GM23338 (cell line): ENCODE measurements around the gene EFTUD2. TPM values are rescaled to one million over a fixed set of nuclear protein-coding genes. Genes with fewer than 3 reads are reported as not detected.
A peak's percentile ranks its signal among the peaks of the same experiment; 100 is the strongest.

Source experiments
- ATAC-seq: fragments of 200-7000 bp; cut with Tn5 transposase; 3 replicates; pipeline ENCODE4 v1.9.1; 2020
- DNase-seq: peaks from one replicate; pipeline ENCODE4 v3.0.0-alpha.2; 2015; ENCODE audit warnings: low spot score
- H2AFZ ChIP-seq: fragments of 200-600 bp; sonication (generic); 2 replicates; pipeline ENCODE4 v1.8.0; 2016; ENCODE audit warnings: antibody characterized with exemption, mild to moderate bottlenecking, moderate library complexity
- H3F3A ChIP-seq: fragments of 200-600 bp; sonication (generic); replicated peaks from 2 replicates; pipeline ENCODE4 v1.8.0; 2017; ENCODE audit warnings: antibody characterized with exemption, mixed run types, low read depth
- H3K27ac ChIP-seq: fragments of 200-600 bp; sonication (generic); 2 replicates; pipeline ENCODE4 v1.6.1; 2016; ENCODE audit warnings: low read depth
- H3K27me3 ChIP-seq: fragments of 200-600 bp; sonication (generic); 2 replicates; pipeline ENCODE4 v1.8.0; 2016; ENCODE audit warnings: mild to moderate bottlenecking, mixed run types, moderate library complexity; ENCODE audit not compliant: insufficient read depth
- H3K36me3 ChIP-seq: fragments of 200-600 bp; sonication (generic); 2 replicates; pipeline ENCODE4 v1.8.0; 2016; ENCODE audit warnings: mild to moderate bottlenecking; ENCODE audit not compliant: insufficient read depth
- H3K4me1 ChIP-seq: fragments of 200-600 bp; sonication (generic); 2 replicates; pipeline ENCODE4 v1.8.0; 2016; ENCODE audit warnings: mild to moderate bottlenecking, moderate library complexity; ENCODE audit not compliant: insufficient read depth
- H3K4me2 ChIP-seq: fragments of 200-600 bp; sonication (generic); 2 replicates; pipeline ENCODE4 v1.7.1; 2017; ENCODE audit warnings: mixed run types
- H3K4me3 ChIP-seq: fragments of 200-600 bp; sonication (generic); 2 replicates; pipeline ENCODE4 v1.6.1; 2016; ENCODE audit warnings: mixed run types
- H3K79me2 ChIP-seq: fragments of 200-600 bp; sonication (generic); replicated peaks from 2 replicates; pipeline ENCODE4 v1.8.0; 2017; ENCODE audit warnings: mild to moderate bottlenecking; ENCODE audit not compliant: insufficient read depth
- H3K9me2 ChIP-seq: fragments of 200-600 bp; sonication (generic); 2 replicates; pipeline ENCODE4 v1.8.0; 2017; ENCODE audit not compliant: insufficient read depth
- H4K20me1 ChIP-seq: fragments of 200-600 bp; sonication (generic); replicated peaks from 2 replicates; pipeline ENCODE4 v1.8.0; 2017; ENCODE audit warnings: mild to moderate bottlenecking; ENCODE audit not compliant: insufficient read depth
- H3K27ac Mint-ChIP-seq: 2 replicates; pipeline ENCODE4 v1.8.0; 2020; ENCODE audit warnings: inconsistent platforms, mild to moderate bottlenecking, moderate library complexity, mixed read lengths
- H3K27me3 Mint-ChIP-seq: 3 replicates; pipeline ENCODE4 v1.8.0; 2022; ENCODE audit warnings: low read depth, mild to moderate bottlenecking, moderate library complexity, mixed read lengths, inconsistent platforms; ENCODE audit not compliant: insufficient read depth, poor library complexity
- H3K36me3 Mint-ChIP-seq: 3 replicates; pipeline ENCODE4 v1.8.0; 2021; ENCODE audit warnings: low read depth, mild to moderate bottlenecking, inconsistent platforms, moderate library complexity, mixed read lengths
- H3K4me1 Mint-ChIP-seq: 3 replicates; pipeline ENCODE4 v1.8.0; 2020; ENCODE audit warnings: mild to moderate bottlenecking, inconsistent platforms, mixed read lengths
- H3K4me3 Mint-ChIP-seq: 3 replicates; pipeline ENCODE4 v1.8.0; 2021; ENCODE audit warnings: moderate library complexity, mild to moderate bottlenecking, inconsistent platforms, mixed read lengths
- H3K9me3 Mint-ChIP-seq: 3 replicates; pipeline ENCODE4 v1.8.0; 2020; ENCODE audit warnings: moderate library complexity, mild to moderate bottlenecking, inconsistent platforms, mixed read lengths
- CREB1 ChIP-seq: fragments of 250-450 bp; sonication (Bioruptor Pico); IDR thresholded peaks from 2 replicates; pipeline ENCODE4 v1.5.0; 2020; ENCODE audit warnings: low read depth, mild to moderate bottlenecking, moderate library complexity
- EZH2 ChIP-seq: fragments of 200-600 bp; sonication (generic); IDR thresholded peaks from one replicate; pipeline ENCODE4 v1.8.0; 2017; ENCODE audit warnings: antibody characterized with exemption, mild to moderate bottlenecking, low read depth; ENCODE audit not compliant: unreplicated experiment
- EZH2phosphoT487 ChIP-seq: fragments of 200-600 bp; sonication (generic); IDR thresholded peaks from one replicate; pipeline ENCODE4 v1.8.1; 2018; ENCODE audit warnings: antibody characterized with exemption; ENCODE audit not compliant: unreplicated experiment
- JUNB ChIP-seq: IDR thresholded peaks from one replicate; pipeline ENCODE4 v1.6.1; 2016; ENCODE audit warnings: antibody characterized with exemption; ENCODE audit not compliant: unreplicated experiment
- NANOG ChIP-seq: IDR thresholded peaks from 2 replicates; pipeline ENCODE4 v1.6.1; 2016; ENCODE audit warnings: antibody characterized with exemption, borderline replicate concordance
- POLR2AphosphoS5 ChIP-seq: IDR thresholded peaks from 2 replicates; pipeline ENCODE4 v1.6.1; 2016; ENCODE audit warnings: antibody characterized with exemption, low read depth
- STAT1 ChIP-seq: IDR thresholded peaks from one replicate; pipeline ENCODE4 v1.6.1; 2016; ENCODE audit warnings: antibody characterized with exemption; ENCODE audit not compliant: unreplicated experiment
- ZNF114 ChIP-seq: fragments of 250-450 bp; sonication (Bioruptor Pico); IDR thresholded peaks from 2 replicates; pipeline ENCODE4 v1.5.0; 2020; ENCODE audit warnings: mild to moderate bottlenecking, moderate library complexity
- ZNF331 ChIP-seq: fragments of 250-450 bp; sonication (Bioruptor Pico); IDR thresholded peaks from 2 replicates; pipeline ENCODE4 v1.5.0; 2020; ENCODE audit warnings: low read depth, mild to moderate bottlenecking, moderate library complexity
- polyA plus RNA-seq: library from polyadenylated mRNA; unstranded; fragments of >200 nt; fragmentation: Nextera tagmentation; extraction: Ambion mirVana; gene quantifications from 2 replicates; pipeline ENCODE4 v1.2.1, GENCODE V29; 2016
- total RNA-seq: library from RNA; depleted of rRNA; stranded (reverse); fragments of >200 nt; shearing (Covaris generic); gene quantifications from 2 replicates; pipeline ENCODE4 v1.2.3, GENCODE V29; 2014
- TF ChIP-seq, protein P1 (sequence below): IDR thresholded peaks from 2 replicates; pipeline ENCODE4 v1.6.1; 2016; ENCODE audit warnings: antibody characterized with exemption
- TF ChIP-seq, protein P2 (sequence below), 2 experiments: fragments of 200-600 bp in 1 of 2; sonication (generic) in 1 of 2; conservative IDR thresholded peaks; 2 replicates each; pipeline versions ENCODE4 v1.5.1 to v1.6.1; 2016 to 2017; ENCODE audit warnings: antibody characterized with exemption in 2 of 2, low read depth in 2 of 2, mild to moderate bottlenecking in 2 of 2, moderate library complexity in 1 of 2

EFTUD2 gene
- total and polyA plus RNA-seq, 2 experiments from 2014 or later: 61.6 to 196 TPM

DNA sequence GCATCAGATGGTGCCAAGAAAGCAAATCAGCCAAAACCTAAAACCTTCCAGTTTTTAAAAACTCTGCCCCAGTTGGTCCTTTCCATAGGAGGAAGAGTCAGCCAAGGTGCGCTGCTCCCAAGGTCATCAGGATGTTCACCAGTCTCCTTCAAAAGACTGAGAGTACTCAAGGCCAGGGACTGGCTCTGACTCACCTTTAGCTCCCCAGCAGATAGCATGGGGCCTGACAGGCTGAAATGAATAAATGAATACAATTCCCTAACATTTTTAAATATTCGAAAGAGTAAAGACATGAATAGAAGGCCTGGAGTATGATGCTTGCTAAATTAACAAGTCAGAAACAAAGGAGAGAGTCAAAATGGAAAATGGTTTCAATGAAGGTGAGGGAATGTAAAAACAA lies 19.2 kb downstream of the EFTUD2 start (continued):
- TF ChIP-seq, protein P1, sequence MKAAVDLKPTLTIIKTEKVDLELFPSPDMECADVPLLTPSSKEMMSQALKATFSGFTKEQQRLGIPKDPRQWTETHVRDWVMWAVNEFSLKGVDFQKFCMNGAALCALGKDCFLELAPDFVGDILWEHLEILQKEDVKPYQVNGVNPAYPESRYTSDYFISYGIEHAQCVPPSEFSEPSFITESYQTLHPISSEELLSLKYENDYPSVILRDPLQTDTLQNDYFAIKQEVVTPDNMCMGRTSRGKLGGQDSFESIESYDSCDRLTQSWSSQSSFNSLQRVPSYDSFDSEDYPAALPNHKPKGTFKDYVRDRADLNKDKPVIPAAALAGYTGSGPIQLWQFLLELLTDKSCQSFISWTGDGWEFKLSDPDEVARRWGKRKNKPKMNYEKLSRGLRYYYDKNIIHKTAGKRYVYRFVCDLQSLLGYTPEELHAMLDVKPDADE: no peak
- no peak for TF ChIP-seq ZNF114 (CRISPR knock-in tag)
- TF ChIP-seq EZH2: no peak
- no peak for TF ChIP-seq CREB1 (CRISPR knock-in tag)
- TF ChIP-seq EZH2phosphoT487: no peak
- TF ChIP-seq STAT1: no peak
- TF ChIP-seq JUNB: no peak
- TF ChIP-seq POLR2AphosphoS5: no peak

DNA sequence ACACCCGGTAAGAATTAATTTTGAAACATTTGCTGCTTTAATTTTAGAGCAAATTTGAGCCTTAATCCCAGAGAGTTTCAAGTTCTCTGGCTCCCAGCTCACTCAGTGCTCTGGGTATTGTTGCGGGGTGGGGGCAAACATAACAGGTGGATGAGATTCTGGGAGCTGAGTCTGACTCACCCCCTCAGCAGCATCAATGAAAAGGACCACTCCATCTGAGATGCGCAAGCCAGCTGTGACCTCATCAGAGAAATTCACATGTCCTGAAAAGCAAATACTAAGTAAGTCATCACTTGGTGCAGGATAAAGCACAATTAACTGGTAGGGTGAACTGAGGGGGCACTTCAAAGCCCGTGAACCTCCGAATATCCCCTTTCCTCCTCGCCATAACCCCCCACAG lies 19.9 kb downstream of the EFTUD2 start:
- peaks cover 3% of the 10 kb centered on the region for H3K27me3 Mint-ChIP-seq
- DNase-seq (no peak), ATAC-seq (no peak)
- no peak for TF ChIP-seq ZNF114 (CRISPR knock-in tag)
- no peak for TF ChIP-seq STAT1
- TF ChIP-seq ZNF331 (CRISPR knock-in tag): no peak
- no peak overlapping the region for H3K27ac Mint-ChIP-seq
- peaks cover 79% of the 10 kb centered on the region for H3K36me3 Mint-ChIP-seq
- no peaks in the 10 kb centered on the region for H3K27me3 ChIP-seq
- no peaks in the 10 kb centered on the region for H3K9me2 ChIP-seq
- no peaks in the 10 kb centered on the region for H3K4me1 ChIP-seq
- peaks cover 22% of the 10 kb centered on the region; the same call in 1 of the 2 replicates for H3F3A ChIP-seq
- no peaks in the 10 kb centered on the region for H3K9me3 Mint-ChIP-seq
- H3K27ac ChIP-seq: no peak overlapping the region
- no peaks in the 10 kb centered on the region; the same call in 1 of the 2 replicates for H3K79me2 ChIP-seq
- no peaks in the 10 kb centered on the region for H3K4me1 Mint-ChIP-seq
- peaks cover 77% of the 10 kb centered on the region for H3K36me3 ChIP-seq
- no peak overlapping the region for H3K4me3 ChIP-seq
- H3K4me3 Mint-ChIP-seq: no peak overlapping the region
- H4K20me1 ChIP-seq: peaks cover 8% of the 10 kb centered on the region
- H2AFZ ChIP-seq: no peak overlapping the region
- H3K4me2 ChIP-seq: no peak overlapping the region

DNA sequence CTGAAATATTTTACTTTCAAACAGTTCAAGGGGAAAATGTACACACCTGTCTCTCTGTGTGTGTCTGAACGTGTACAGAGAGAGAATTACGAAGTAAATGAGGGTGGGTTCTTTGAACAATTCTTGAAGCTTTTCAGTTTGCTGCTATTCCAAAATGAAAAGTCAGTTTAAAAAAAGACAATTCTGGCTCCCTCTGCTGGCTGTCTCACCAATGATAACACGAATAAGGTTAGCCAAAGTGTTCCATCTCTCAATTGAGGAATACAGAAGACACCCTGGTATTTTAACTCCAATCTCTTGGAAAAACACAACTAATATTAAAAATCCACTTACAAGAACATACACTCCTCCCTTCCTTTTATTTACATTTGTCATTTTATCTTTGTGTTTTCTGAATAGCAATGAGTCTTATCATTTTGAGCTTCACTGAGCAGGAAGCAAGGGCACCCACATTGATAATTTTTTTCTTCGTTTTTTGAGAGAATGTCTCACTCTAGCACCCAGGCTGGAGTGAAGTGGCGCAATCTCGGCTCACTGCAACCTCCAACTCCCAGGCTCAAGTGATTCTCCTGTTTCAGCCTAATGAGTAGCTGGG lies 20.5 kb downstream of the EFTUD2 start:
- TF ChIP-seq, protein P2, sequence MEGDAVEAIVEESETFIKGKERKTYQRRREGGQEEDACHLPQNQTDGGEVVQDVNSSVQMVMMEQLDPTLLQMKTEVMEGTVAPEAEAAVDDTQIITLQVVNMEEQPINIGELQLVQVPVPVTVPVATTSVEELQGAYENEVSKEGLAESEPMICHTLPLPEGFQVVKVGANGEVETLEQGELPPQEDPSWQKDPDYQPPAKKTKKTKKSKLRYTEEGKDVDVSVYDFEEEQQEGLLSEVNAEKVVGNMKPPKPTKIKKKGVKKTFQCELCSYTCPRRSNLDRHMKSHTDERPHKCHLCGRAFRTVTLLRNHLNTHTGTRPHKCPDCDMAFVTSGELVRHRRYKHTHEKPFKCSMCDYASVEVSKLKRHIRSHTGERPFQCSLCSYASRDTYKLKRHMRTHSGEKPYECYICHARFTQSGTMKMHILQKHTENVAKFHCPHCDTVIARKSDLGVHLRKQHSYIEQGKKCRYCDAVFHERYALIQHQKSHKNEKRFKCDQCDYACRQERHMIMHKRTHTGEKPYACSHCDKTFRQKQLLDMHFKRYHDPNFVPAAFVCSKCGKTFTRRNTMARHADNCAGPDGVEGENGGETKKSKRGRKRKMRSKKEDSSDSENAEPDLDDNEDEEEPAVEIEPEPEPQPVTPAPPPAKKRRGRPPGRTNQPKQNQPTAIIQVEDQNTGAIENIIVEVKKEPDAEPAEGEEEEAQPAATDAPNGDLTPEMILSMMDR (conservative IDR thresholded peaks at IDR 0.05; ENCODE audit: low read depth in 2 of 2): peak; percentile 68 to 84
- TF ChIP-seq NANOG: no peak
- Histone ChIP-seq H3K79me2 (no peaks in the 10 kb centered on the region; the same call in 1 of the 2 replicates), H4K20me1 (peaks cover 5% of the 10 kb centered on the region), H3K4me2 (no peak overlapping the region), H3K9me2 (no peaks in the 10 kb centered on the region), H2AFZ (no peak overlapping the region), H3K4me1 (no peaks in the 10 kb centered on the region), H3K27me3 (no peaks in the 10 kb centered on the region), H3F3A (peaks cover 22% of the 10 kb centered on the region; the same call in 1 of the 2 replicates), H3K36me3 (peaks cover 77% of the 10 kb centered on the region), H3K27ac (no peak overlapping the region), H3K4me3 (no peak overlapping the region)
- no peak for ATAC-seq
- H3K4me1 Mint-ChIP-seq: no peaks in the 10 kb centered on the region
- no peak overlapping the region for H3K4me3 Mint-ChIP-seq
- DNase-seq: peak; percentile 72
- H3K27ac Mint-ChIP-seq: no peak overlapping the region; the same call in 1 of the 2 replicates
- no peaks in the 10 kb centered on the region for H3K9me3 Mint-ChIP-seq
- H3K27me3 Mint-ChIP-seq: peaks cover 3% of the 10 kb centered on the region
- peaks cover 80% of the 10 kb centered on the region for H3K36me3 Mint-ChIP-seq
